HG03469 (cell line): ENCODE results near the gene GABBR1.

Experiments used
- ATAC-seq: cut with Tn5 transposase; IDR thresholded peaks from one replicate; pipeline ENCODE4 v1.9.1; 2021; ENCODE audit warnings: mild to moderate bottlenecking, moderate library complexity, moderate number of reproducible peaks; ENCODE audit not compliant: unreplicated experiment

Gene GABBR1

DNA sequence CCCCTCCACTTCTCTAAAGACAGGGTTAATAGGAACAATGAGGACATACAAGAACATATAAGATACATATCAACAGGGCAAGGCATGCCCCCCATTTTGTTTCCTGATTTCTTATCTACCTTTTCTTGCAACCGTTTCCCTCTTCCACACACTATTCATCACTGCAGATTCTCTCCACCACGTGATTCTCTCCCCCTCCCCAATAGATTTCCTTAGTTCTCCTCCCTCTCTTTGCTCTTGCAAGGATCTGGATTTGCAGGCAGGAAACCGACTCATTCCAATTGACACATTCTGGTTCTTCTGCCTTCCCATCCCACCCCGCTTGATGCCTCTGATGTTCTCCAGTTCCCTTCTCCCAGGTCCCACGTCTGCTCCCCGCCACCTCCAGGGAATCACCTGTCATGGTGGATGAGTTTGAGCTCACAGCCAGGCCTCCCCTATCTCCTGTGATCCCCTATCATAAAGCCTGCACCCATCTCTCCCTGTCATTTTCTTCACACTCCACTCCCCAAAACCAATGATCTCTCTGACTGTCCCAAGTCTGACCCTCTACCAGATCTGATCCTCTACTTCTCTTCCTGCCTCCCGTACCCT, 7.5 kb downstream of the GABBR1 start:
- no peak for ATAC-seq

GRCh38 chr6:29624520-29624961, 8.4 kb downstream of the GABBR1 start:
- ATAC-seq, result no peak

DNA sequence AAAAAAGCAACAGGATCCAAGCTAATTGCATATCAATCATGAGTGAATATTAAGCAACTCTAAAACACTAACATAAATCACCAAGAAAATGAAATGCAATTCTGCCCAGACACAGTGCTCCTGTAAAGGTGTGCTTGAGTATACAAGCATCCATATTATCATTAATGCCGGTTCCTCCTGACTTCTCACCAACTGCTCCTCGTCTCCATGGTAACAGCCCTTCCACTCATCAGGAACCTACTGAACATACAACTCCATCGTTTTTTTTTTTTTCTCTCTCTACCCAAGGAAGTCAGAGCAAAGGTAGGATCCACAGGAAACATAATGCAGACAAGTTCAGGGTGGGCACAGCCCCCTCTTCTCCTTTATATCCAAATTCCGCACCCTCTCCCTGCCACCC, 12.4 kb downstream of the GABBR1 start:
- no peak for ATAC-seq

DNA sequence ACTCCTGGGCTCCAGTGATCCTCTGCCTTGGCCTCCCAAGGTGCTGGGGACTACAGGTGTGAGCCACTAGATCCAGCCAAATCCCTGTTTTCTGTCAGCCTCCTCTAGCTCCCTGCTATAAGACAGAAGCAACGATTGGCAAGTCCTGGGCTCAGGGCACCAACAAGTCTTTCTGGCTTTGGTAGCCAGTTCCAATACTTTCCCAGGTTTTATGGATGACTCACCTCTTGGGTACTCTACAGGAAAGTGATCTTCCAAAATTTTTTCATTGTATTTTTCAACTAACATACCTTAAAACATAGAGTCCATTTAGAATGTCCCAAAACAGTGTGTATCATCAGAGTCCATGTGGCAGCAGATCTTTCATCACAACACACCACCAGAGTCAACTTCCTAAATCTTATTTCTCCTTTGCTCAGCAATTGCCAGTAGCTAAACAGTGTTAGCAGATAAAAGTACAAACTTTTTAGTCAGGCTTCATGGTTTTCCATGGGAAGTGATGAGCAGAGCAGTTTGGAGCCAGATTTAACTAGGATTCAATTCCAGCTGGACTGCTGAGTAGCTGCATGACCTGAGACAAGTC, 13.3 kb downstream of the GABBR1 start:
- no peak for ATAC-seq

DNA sequence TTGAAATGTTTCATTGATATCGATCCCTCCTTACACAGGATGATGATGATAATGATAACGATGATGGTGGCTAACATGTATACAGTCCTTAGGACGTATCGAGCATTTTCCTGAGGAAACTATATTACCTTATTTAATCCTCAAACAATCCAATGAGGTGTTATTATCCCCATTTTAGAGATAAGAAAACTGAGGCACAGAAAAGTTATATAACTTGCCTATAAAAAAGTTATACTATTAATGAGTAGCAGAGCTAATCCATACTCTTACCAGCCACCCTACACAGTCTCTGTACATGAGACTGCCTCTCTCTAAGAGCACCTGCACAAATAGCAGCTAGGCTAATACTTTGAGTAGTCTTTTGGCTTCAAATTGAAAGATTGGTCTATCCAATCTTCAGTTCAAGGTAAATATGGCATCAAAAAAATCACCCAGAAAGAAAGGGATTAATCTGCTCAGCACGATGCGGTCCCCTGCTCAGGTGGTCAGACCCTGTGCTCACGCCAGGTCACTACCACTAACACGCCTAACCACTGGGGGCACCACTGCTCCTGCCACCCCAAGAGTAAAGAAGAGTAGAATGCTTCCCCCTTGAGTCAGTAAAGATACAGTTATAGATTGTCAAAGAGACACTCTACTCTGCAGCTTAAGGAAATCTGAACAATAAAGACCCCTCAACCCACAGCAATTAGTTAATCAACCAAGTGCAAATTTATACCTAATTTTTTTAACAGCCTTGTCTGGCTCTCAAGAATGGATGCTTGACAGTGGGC, 15.0 kb downstream of the GABBR1 start:
- no peak for ATAC-seq

DNA sequence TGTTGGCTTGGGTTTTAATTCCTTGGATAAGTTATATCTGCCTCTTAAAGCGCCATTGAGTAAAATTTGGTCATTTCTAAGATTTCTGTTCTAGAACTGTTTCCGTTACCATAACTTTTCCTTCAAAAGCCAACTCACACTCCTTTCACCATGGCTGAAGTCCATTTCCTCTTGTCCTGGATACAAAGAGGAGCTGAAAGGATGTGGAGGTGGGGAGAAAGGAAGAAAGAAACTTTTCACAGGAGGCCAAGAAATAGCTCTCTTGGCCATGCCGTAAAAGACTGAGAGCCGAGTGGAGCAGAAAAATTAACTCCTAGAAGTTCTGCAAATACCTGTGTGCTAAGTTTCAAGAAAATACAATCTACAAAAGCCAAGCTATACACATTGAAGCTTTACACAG, 21.6 kb downstream of the GABBR1 start:
- no peak for ATAC-seq

- ATAC-seq, result no peak
These were observed 22.4 kb downstream of the GABBR1 start for GRCh38 chr6:29610540-29610939.

- no peak for ATAC-seq
These were observed 24.9 kb downstream of the GABBR1 start for GRCh38 chr6:29608131-29608530.

GRCh38 chr6:29603930-29604329, 29.1 kb downstream of the GABBR1 start:
- no peak for ATAC-seq

DNA sequence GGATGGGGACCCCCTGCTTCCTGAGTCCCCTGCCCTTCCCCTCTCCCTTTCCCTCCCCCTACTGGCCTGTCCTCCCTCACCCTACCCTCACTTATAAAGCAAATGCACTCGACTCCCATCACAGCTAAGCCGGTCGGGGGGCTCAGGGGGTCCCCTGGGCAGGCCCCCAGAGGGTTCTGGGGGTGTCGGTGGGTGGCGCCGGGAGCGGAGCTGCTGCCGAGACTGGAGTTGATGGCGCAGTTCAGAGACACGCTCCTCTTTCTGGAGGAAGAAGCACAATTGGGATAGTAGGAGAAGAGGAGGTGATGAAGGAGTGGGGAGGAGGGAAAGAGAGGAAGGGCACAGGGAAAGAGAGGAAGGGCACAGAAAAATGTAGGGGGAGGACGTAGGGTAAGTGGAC, 29.5 kb downstream of the GABBR1 start:
- no peak for ATAC-seq

DNA sequence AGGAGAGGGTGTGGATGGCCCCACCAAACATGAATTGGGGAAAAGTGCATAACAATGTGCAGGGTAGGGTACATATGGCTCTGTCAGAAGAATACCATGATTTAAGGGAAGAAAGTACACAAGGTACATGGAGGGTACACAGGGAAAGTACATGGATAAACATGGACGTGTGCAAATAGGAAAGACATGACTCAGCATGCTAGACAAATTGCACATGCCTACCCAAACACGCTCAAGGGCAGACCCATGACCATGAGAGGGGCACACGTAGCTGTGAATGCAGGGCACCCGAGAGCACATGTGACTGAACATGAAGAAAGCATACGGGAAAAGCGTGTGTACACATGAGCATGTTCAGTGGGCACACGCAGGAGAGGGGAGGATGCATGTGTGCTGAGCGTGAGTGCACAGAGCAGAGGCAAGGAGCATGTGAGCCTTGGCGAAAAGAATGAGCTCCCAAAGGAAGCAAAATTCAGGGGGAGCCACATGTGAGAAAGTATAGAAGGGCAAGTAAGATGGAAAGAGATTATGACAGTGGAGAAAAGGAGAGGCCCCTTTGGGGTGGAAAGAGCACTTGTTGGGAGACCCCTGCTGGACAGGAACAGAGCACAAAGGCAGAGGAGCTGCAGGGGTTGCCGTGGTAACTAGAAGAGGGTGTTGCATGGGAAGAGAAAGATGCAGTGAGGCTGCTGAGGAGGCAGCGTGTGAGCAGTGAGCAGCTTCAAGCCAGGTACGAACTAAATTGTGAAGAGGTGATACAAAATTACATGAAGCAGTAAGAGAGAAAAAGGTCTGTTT, 30.2 kb downstream of the GABBR1 start:
- ATAC-seq, result no peak

GRCh38 chr6:29598172-29598747, 34.7 kb downstream of the GABBR1 start:
- no peak for ATAC-seq

DNA sequence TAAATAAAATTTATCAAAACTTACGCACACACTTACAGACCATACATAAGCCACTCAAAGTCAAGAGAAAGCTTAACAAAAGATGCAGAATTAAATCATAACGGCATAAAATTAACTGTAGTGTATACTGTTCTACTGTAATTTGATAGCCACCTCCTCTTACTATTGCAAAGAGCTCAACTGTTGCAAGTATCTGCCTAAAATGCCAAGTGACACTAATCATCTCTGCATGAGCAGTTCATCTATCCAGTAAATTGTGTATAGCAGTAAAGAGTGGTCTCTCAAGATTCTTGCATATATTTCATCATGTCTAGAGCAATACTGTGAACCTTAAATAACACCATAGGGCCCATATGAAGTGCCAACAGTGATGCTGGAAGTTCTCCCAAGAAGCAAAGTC, 35.8 kb downstream of the GABBR1 start:
- ATAC-seq, result no peak

DNA sequence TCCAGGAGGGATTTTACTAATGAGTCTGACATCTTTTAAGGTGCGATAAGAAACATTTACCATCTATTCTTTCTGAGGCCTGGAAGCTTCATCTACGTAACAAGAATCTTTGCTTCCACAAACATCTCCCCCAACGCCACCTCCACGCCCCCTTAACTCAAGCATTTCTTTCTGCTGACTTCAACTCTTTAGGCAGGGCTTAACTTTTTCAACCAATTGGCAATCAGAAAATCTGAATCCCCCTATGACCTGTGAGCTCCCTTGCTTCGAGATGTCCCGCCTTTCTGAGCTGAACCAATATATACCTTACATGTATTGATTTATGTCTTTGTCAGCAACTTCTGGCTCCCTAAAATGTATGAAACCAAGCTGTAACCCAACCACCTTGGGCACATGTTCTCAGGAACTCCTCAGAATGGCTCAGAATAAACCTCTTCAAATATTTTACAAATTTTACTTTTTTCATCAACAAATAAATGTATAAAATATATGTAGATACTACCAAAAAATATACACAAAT, 36.5 kb downstream of the GABBR1 start:
- no peak for ATAC-seq

GRCh38 chr6:29593199-29593855, 39.7 kb downstream of the GABBR1 start:
- no peak for ATAC-seq

GRCh38 chr6:29591677-29592076, 41.3 kb downstream of the GABBR1 start:
- ATAC-seq, result no peak

GRCh38 chr6:29590218-29590808, 42.7 kb downstream of the GABBR1 start:
- ATAC-seq, result no peak

- no peak for ATAC-seq
These were observed 43.4 kb downstream of the GABBR1 start for GRCh38 chr6:29589423-29590048.

DNA sequence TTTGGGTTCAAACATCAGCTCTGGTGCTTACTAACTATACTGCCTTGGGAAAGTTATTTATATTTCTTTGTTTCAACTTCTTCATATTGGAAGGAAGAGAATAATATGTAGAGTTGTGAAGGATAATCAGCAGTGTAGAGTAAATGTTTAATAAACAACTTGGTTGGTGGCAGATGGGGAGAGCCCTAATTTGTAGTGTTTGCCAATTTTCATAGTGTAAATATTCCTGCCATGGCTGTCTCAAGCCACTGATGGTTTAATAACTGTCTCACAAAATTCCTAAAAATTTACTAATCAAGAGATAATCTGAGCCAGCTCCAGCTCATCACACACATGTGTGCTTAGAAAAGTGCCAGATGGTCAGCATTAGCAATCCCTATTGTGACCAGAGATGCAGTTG, 48.2 kb downstream of the GABBR1 start, which contains the start of gene OR2H2:
TSS of gene OR2H2 (plus strand) at position 301 of the 400 bp plus-strand sequence. CDS start 2,824 bp downstream, outside the sequence.
- ATAC-seq, result no peak
